Renal cortical epithelial cell (primary cell): Measurements from ENCODE around the gene ATF4. TPM values are rescaled to one million over a fixed set of nuclear protein-coding genes. Genes with fewer than 3 reads are reported as not detected.
"Not testable (repeated sequence)": the region's sequence is repeated elsewhere in the genome, so short reads cannot be mapped to it uniquely, and the experiment has no call there.

Experiments used
- DNase-seq: peaks from one replicate; pipeline ENCODE4 v3.0.0-alpha.2; 2011; ENCODE audit warnings: low read depth
- total RNA-seq: library from RNA; depleted of rRNA; stranded (reverse); fragments of >200 nt; gene quantifications from 2 replicates; pipeline ENCODE4 v1.2.3, GENCODE V29; 2014

ATF4 gene
- total RNA-seq, 1 donor from 2014 or later, result 177 TPM

GRCh38 chr22:39510529-39511149 lies 9.7 kb upstream of the ATF4 start:
- no peak for DNase-seq

- no peak for DNase-seq
Measured at GRCh38 chr22:39511226-39511625, 9.1 kb upstream of the ATF4 start.

- DNase-seq, result no peak
Measured at GRCh38 chr22:39512026-39512425, 8.3 kb upstream of the ATF4 start.

GRCh38 chr22:39513791-39514190 lies 6.6 kb upstream of the ATF4 start:
- DNase-seq, result no peak

- DNase-seq, result no peak
Measured at GRCh38 chr22:39514373-39514973, 5.9 kb upstream of the ATF4 start.

- no peak for DNase-seq
Measured at GRCh38 chr22:39515266-39516050, 4.9 kb upstream of the ATF4 start.

- no peak for DNase-seq
Measured at GRCh38 chr22:39517470-39517869, 2.9 kb upstream of the ATF4 start.

- no peak for DNase-seq
Measured at GRCh38 chr22:39518144-39518786, 2.1 kb upstream of the ATF4 start.

- DNase-seq, result no peak
Measured at GRCh38 chr22:39518996-39519680, 1.2 kb upstream of the ATF4 start.

GRCh38 chr22:39519681-39520225 lies 609 bp upstream of the ATF4 start:
- DNase-seq, result peak; percentile 94

- not testable (repeated sequence) for DNase-seq
Measured at GRCh38 chr22:39521106-39521885, 934 bp downstream of the ATF4 start.

- not testable (repeated sequence) for DNase-seq
Measured at GRCh38 chr22:39522091-39522490, 1.7 kb downstream of the ATF4 start.

GRCh38 chr22:39522567-39523300 lies 2.4 kb downstream of the ATF4 start:
- DNase-seq, result no peak

- no peak for DNase-seq
Measured at GRCh38 chr22:39524089-39524752, 3.9 kb downstream of the ATF4 start.

- DNase-seq, result no peak
Measured at GRCh38 chr22:39524753-39525657, 4.6 kb downstream of the ATF4 start.

GRCh38 chr22:39525658-39525975 lies 5.3 kb downstream of the ATF4 start:
- no peak for DNase-seq

- no peak for DNase-seq
Measured at GRCh38 chr22:39526736-39527171, 6.4 kb downstream of the ATF4 start.

- DNase-seq, result no peak
Measured at GRCh38 chr22:39527481-39527961, 7.2 kb downstream of the ATF4 start.
